HPDE6-E6E7 (cell line): ENCODE results near the gene SLC25A53.
"Not testable (repeated sequence)": the region's sequence is repeated elsewhere in the genome, so short reads cannot be mapped to it uniquely, and the experiment has no call there.

ENCODE experiments used
- DNase-seq: peaks from one replicate; pipeline ENCODE4 v3.0.0; 2011; ENCODE audit warnings: missing footprints; ENCODE audit errors: extremely low spot score

SLC25A53 gene

DNA sequence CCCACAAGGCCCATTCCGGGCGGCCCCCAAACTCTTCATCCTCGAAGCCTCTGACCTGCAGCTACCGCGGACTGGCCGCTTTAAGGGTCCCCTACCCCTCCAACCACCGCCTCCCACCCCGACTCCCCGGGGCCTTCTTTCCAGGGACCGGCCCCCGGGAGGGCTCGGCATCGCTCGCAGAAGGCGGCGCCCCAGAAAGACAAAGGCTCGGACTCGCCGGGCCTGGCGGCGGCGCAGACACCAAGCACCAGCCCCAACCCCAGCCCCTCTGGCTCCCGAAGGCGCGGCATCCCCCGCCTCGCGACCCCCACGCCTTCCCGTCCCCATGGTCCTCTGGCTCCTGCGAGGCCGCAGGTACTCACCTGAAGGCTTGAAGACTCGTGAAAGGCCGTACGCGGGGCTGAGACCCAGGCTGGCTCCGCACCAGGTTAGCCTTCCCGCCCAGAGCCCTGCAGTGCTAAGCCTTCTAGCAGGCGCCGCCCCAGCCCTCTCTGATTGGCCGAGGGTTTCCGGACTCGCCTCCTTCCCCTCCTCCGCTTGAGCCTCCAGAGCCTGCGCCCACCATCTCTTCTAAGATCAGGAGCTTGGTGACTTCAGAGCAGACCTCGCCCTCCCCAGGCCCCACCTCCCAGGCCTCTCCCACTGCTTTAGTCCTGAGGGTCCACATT lies 80.9 kb downstream of the SLC25A53 start, which contains the start of gene TMSB15C:
Gene TMSB15C, minus strand, starts transcription at position 459 of the 668 bp plus-strand sequence.
- DNase-seq = not testable (repeated sequence)

- DNase-seq = not testable (repeated sequence)
Observed at GRCh38 chrX:104062636-104063035, 94.2 kb downstream of the SLC25A53 start.

GRCh38 chrX:104054956-104055355 lies 101.9 kb downstream of the SLC25A53 start:
- DNase-seq = not testable (repeated sequence)
